GM19397 (cell line): ENCODE results near the gene RAD9A.
A peak's percentile ranks its signal among the peaks of the same experiment; 100 is the strongest.

Experiments used
- ATAC-seq: cut with Tn5 transposase; IDR thresholded peaks from one replicate; pipeline ENCODE4 v1.9.1; 2021; ENCODE audit warnings: mild to moderate bottlenecking, moderate library complexity; ENCODE audit not compliant: unreplicated experiment

The RAD9A gene

DNA sequence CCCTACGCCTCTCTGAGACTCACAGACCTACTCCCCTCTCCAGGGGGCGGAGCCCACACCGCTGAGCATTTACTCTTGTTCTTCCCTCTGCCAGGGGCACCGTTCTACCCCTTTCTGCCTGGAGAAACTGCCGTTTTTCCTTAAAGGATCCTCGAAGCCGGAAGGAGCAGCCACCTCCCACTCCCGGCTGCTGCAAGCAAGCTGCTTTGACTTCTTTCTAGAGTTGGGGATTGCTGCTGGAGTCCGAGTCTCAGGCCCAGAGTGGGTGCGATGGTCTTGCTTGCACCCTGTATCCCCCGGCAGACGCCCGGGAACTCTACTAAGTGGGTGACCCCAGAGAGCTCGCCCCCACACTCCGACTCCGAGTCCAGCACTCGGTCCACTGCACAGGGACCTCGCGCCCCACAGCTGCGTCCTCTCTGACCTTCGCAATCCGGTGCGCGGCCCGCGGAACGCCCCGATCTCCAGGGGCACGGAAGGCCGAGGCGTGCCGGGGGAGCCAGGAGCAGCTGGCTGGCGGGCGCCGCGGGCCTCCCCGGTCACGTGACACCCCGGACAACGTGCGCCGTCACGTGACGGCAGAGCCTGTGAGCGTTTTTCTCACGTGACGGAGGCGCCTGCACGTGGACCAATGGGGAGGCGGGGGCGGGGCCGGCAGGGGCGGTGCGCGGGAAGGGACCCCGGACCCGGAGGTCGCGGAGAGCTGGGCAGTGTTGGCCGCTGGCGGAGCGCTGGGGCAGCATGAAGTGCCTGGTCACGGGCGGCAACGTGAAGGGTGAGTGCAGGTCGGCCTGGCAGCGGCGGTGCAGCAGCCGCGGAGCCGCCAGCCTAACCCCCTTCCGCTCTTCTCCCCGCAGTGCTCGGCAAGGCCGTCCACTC lies at the start of gene RAD9A:
Gene RAD9A (plus strand): TSS at position 683 of the 879 bp plus-strand sequence. CDS start 59 bp downstream, at position 742.
- ATAC-seq, result peak; percentile 69

DNA sequence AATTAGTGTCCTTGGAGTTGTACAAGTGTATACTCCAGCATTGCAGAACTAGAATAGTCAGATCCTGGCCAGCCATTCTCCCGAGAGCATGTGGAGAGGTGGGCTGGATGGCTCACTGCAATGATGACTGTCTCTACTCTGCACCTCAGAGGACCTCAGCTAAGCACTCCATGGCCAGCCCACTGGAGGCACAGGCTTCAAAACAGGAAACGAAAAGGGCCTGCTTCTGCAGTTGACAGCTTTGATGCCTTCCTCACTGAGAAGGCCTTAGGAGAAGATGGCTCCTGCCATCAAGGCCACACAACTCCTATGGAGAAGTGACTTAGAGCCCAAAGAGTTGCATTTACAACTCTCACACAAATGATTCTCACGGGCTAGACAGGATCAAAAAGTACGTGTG lies 47.5 kb upstream of the RAD9A start:
- ATAC-seq, result no peak

DNA sequence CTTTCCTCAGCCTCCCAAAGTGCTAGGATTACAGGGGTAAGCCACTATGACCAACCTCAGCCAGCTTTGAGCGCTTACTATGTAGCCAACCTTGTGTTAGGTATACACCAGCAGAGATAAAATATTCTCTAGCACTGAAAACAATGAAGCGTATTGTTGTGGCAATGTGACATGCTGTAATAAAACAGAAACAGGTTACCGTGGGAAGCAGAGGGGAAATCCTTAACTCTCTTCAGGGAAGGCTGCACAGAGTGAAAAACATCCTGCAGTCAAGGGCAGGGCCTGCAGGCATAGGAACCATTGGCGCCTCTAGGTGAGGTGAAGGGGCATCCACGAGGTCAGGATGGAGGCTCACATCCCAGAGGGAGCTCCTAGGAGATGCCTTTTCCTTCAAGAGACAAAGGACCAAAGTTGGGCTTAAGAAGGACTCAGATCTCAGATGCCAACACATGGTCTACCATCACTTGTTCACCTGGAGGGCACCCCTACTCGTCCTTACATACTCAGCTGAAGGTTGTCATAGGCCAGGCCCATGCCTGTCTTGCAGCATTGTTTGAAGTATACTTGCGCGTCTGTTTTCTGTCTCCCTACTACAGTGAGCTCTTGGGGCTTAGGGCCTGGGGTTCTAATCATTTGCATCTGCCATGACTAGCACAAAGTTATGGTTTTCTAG lies 46.4 kb upstream of the RAD9A start:
- no peak for ATAC-seq

DNA sequence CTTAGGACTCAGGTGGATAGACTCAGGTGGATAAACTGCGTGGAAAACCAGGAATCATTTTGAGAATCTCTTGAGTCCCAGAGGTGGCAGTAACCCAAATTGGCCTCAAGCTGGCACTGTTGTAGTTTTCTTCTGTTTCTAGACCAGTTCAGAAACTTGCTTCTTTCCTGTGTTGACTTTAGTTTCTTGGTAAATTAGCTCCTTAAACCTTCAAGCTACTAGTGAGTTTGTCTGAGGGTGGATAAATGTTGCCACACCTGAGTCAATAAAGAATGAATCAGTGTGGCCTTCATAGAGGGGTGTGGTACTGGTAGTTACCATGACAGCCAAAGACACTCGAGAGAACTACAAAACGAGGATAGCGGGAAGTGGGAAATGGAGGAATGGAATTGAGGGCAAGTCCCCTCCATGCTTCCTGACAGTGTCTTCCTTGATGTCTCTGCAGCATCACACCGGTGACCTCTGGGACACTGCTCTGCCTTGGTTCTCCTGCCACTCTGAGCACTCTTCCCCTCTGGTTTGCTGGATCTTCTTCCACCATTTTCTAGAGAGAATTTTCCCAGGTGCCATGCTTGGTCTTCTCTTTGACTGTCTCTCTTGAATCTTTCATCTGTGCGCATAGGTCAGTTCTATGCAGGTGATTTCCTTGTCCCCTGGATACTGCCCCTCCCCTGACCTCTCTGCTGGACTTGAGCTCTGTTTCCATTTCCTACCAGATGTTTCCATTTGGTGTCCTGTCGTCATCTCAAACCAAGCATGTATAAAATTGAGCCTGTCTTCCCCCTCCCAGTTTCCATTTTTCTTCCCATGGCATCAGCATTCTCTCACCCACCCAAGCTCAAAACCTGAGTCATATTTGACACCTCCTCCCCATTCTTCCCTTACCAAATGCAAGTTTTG lies 45.6 kb upstream of the RAD9A start:
- no peak for ATAC-seq

DNA sequence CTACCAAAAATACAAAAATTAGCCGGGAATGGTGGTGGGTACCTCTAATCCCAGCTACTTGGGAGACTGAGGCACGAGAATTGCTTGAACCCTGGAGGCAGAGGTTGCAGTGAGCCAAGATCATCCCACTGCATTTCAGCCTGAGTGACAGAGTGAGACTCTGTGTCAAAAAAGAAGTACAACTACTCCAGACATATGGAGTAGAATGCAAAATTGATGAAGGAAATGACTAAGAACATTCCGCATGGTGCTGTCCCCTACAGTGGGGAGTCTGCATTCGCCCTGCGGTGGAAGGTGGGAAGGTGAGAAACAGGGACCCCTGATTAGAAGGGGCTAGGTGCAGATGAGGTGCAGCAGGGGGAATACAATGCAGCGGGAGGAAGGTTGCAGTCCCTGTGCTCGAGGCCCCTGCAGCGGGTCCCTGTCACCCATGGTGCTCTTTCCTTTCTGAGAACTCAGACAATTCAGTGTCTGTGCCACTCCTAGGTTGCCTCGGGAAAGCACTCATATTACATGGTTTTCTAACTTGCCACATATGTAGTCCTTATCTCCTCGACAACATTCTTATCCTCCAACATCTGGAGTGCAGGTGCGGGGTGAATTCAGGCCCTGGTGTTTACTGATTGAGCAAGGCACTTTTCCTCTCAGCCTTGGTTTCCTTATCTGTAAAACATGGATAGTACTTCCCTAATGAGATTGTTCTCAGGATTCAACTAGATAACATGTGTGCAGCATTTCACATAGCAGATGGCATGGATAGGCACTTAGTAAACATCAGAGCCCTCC lies 43.6 kb upstream of the RAD9A start:
- ATAC-seq, result no peak

DNA sequence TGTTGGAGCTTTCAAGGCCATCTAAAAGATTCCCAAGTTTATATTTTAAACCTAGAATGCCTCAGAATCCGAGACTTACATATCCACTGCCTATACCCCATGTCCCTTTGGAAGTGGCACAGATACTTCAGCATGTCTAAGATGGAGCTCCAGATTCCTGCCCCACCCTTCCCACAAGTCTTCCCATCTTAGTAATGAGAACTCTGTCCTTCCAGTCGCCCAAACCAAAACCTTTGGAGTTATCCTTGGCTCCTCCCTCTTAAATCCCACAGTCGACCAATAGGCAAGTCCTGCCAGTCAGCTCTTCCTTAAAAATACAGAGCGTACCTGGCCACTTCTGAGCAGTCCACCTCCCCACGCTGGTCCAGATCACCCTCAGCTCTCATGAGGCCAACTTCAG lies 42.8 kb upstream of the RAD9A start:
- ATAC-seq, result no peak

DNA sequence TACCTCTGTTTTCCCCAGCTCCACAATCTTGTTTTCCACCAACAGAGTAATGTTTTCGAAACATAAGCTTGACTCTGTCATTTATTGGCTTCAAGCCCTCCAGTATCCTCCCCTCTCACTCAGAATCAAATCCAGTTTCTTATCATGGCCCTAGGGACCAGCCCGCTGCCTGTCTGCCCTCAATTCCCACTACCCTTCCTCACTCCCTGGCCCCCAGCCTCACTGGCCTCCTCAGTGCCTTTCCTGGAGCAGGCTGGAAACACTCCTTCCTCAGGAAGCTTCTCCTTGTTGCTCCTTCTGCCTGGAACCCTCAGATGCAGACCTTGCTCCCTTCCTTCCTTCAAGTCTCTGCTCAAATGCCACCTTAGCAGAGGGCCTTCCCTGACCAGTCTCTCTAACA lies 42.3 kb upstream of the RAD9A start:
- ATAC-seq, result no peak

DNA sequence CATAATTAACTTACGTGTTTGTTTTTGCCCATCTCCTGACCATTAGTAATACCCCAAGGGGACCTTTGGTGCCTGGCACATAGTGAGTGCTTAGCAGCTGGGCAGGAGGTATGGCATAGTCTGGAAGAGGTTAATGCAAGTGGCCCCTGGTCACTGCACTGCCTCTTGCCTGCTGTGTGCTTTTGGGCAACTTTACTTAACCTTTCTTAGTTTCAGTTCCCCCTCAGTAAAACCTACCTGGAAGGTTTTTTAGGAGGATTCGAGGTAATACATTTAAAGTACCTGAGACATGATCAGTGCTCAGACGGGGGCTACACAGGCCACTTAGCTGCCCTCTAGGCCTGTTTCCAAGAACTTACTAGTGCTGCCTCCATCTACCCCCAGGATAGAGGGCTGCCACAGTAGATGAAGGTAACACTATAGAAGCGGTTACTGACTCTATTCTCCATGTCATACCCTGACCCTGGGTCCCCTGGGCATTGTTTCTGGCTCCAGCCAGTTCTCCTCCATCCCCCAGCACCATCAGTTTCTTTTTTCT lies 41.8 kb upstream of the RAD9A start:
- ATAC-seq, result no peak

DNA sequence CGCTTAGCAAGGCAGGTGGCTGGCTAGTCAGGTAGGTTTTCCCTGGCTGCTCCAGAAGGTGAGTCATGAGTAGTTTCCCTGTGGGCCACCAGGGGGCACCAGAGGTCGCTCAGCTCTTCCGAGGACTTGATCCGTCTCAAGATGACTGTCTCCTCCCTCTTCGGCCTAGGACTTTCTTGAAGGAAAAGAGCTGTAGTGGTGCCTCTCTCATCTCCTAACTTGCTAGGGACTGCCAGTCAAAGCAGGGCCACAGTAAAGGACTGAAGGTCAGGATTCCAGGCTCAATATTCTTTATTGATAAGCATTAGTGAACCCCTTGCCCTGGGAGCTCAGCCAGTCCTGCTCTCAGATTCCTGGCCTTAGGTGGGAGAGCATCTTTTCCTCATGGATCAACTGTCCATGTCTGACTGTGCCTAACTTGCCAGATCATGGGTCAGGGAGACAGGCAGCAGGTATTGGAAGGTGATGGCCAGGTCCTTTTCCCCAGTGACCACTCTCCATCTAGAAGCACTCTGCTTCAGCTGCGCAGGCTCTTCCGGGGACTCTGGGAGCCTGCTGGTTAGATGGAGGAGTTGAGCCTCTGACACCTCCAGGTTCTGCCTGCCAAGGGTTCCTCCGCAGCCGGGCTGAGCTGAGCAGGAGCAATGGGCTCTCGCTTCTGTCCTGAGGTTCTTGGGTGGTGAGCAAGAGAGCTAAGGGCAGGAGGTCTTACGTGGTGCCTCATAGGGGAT lies 40.3 kb upstream of the RAD9A start:
- ATAC-seq, result no peak

DNA sequence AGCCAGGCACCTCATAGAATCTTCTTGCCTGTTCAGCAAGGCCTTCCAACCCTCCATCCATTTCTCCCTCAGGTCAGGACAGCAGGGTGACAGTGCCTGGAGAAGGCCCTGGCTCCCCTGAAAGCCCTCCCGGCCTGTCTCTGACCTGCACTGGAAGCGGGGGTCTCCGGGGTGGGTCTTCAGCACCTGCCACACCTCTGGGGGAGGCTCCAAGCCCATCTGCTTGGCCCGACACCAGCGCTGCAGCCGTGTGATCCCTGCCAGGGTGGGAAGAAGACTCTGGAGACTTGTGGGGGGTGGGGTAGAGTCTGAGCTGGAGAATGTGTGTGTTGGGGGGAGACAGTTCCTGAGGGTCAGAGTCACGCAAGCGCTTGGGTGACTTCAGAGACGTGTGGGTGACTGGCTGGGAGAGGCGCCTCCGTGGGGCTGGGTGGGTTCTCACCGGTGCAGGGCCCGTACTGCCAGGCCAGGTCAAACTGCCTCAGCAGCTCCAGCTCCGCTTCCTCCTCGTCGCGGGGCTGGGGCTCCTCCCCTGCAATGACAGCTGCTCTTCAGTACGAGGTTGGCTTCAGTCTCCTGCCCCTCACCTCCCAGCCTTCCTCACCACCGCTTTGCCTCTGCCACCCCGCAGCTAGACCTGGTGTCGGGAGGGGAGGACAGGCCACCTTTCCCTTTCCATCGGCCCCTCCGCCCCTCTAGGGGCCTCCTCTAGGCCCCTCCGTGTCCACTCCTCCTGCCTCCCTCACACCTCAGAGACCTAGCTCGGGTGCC lies 39.1 kb upstream of the RAD9A start:
- peak; percentile 3 for ATAC-seq

DNA sequence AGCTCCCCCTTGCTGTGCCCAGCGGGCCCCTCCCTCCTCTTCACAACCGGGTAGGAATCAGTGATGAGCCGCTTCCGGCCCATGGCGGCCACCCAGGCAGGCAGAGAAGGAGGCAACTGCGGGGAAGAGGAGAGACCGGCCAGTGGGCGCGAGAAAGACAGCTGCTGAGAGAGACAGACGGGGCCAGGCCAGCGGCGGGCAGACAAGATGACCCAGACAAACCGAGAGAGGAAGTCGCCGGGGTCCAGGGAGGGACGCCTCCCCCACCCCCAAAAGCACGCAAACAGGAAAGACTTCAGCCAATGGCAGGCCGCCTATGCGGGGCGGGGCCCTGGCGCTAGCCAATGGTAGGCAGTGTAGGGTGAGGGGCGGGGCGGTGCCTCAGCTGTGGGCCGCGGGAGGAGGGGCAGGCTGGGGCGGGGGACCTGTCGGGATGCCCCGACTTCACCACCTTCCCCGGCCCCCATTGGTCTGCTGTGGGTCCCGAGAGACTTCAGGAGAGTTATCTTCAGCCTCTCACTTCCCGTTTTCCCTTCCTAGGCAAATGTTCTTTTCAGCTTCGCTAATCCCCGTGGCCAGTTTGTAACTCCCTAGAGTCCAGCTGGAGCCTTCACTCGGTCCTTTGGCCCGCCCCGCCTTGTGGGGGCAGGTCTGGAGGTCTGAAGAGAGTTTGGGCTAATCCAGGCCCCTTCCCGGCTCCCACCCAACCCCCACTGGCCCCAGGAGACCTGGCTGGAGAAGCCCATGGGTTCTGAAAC lies 38.3 kb upstream of the RAD9A start, which contains the start of gene POLD4:
Gene POLD4 (minus strand): TSS at position 230 of the 758 bp plus-strand sequence. CDS start 147 bp downstream, at position 83.
- ATAC-seq, result peak; percentile 76

DNA sequence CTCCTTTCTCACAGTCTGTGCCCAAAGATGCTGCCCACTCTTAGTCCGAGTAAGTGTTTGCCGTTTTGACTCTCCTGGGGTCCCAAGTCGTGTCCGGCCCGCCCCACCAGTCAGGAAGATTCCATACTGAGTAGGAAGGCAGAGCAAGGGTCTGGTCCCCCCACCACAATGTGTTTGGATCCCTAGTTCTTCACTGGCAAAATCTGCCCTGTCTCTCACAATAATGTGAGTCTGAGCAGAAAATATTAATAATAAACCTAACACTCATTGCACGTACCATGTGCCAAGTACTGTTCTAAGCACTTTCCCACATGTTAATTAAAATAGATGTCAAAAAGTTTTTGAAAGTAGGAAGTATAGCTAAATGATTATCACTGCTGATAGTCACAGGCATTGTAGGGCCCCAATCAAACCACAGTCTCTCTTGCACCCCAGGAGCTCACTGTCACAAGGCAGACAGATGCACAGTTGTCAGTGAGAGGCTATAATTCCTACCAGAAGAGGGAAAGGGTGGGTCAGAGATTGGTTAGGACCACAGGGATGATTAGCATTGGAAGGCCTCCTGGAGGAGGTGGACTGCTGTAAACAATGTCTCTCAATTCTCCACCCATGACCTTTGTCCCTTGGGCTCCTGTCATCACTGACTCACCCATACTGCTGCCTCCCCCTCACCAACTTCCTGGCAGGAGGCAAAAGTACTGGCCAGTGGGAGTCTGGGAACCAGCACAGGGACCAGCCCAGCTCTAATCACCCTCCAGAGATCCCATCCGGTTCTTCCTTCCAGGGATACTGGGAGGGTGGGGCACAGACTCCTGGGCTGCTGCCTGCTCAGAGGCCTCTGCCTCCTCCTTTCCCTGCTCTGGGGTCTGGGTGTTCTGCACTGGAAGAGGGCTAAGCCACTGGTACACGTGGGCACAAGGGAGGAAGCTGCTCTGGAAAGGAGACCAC lies 37.4 kb upstream of the RAD9A start:
- ATAC-seq, result no peak

DNA sequence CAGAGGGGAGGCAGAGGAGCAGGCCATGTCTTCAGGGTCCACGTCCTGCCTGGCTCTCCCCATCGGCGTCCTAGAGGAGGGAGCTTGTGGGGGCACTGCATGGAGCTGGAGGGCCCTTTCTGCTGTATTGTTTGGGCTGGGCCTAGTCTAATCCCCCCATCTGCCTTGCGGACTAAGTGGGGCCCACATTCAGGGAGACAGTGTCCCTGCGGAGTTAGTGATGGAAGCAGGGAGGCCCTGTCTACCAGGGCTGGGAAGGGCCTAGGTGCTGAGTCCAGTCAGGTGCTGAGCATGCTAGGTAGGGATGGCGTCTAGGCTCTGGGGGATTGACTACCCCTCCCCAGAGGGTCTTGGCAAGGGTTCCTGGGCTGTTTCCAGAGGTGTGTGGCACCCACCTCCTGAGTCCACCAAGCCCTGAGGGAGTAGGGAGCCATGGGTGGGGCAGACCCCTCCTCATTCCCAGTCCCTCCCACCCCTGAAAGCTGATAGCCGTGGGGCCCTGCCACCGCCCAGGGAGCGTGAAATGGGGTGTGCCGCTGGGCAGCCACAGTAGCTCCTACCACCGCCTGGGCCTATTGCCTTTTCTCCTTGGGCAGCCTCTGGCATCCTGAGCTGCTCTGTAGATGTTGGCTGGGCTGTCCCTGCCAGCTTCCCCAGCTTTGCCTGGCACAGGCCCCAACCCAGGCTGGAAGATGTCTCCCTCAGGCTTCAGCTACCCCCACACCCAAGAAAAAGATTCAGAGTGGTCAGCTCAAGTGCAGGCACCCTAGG lies 36.6 kb upstream of the RAD9A start:
- no peak for ATAC-seq

DNA sequence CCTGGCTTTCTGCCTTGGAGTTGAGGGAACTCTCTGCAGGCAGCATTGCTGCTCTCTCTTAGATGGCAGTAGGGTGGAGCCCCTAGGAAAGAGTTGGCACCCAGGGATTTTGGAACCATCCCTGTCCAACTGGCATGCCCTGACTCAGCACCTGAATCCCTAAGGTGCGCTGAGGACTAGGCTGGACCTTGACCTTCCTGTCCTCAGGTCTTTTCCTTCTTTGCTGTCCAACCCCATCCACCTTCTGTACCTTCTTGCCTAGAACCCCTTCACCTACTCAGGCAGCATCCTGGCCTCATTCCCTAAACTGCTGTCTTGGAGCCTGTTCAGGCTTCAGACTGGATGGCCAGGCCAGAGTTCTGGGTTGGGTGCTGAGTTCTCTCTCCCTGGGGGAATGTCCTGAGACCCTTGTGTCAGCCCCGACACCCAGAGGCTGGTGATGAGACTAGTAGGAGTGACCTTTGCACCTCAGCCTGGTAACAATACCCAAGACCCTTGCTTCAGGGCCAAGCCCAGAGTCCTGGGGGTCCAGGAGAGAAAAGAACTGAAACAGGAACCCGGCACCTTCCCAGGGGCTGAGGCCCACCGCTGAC lies 35.9 kb upstream of the RAD9A start:
- no peak for ATAC-seq

DNA sequence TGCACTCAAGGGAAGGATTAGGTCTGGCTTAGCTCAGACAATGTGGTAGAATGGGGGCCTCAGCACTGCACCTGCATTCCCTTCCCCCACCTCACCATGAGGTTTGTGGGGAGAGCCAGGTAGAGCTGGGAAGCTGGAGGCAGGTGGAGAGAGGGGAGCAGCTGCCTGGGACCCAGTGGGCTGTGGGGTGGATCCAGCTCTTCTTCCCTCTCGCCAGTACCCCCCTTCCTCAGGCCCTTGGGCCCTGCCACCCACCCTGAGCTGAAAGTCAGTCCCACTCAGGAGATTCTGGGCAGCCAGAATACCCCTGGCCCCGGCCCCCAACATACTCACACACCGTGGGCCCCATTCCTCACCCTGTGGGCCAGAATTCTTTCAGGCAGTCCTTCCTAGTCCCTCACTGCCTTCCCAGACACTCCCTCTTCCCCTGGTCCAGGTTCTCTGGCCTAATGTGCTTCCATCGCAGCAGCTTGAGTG lies 35.4 kb upstream of the RAD9A start:
- ATAC-seq, result no peak
